SU-DHL-6 (cell line): ENCODE results near the gene KIZ.

Source experiments
- EZH2phosphoT487 ChIP-seq: fragments of 200-600 bp; sonication (generic), shearing (Covaris generic); conservative IDR thresholded peaks from 2 replicates; pipeline ENCODE4 v1.6.1; 2018; ENCODE audit warnings: mild to moderate bottlenecking, antibody characterized with exemption, low read length, moderate library complexity, mixed read lengths
- TF ChIP-seq, protein P1 (sequence below): fragments of 200-600 bp; sonication (generic); IDR thresholded peaks from one replicate; pipeline ENCODE4 v1.5.1; 2017; ENCODE audit warnings: antibody characterized with exemption, mild to moderate bottlenecking, low read length, moderate library complexity; ENCODE audit not compliant: insufficient read depth, poor library complexity, severe bottlenecking

DNA sequence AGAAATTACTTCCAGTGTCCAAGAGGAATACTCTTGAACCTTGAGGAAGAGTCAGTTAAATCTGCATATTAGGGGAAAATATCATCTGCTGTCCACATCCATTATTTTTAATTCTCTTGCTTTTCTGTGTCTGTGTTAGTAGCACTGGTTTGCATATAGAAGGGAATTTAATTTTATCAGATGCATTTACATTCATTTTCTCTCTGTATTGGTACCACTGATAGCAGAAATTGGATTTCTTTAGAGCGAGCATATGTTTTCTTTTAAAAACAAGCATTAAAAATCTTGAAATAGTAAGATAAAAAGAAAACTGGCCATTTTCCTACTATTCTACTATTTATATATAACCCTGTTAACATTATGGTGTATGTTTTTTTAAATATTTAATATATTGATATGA is 83.8 kb downstream of the KIZ start:
- TF ChIP-seq, protein P1, sequence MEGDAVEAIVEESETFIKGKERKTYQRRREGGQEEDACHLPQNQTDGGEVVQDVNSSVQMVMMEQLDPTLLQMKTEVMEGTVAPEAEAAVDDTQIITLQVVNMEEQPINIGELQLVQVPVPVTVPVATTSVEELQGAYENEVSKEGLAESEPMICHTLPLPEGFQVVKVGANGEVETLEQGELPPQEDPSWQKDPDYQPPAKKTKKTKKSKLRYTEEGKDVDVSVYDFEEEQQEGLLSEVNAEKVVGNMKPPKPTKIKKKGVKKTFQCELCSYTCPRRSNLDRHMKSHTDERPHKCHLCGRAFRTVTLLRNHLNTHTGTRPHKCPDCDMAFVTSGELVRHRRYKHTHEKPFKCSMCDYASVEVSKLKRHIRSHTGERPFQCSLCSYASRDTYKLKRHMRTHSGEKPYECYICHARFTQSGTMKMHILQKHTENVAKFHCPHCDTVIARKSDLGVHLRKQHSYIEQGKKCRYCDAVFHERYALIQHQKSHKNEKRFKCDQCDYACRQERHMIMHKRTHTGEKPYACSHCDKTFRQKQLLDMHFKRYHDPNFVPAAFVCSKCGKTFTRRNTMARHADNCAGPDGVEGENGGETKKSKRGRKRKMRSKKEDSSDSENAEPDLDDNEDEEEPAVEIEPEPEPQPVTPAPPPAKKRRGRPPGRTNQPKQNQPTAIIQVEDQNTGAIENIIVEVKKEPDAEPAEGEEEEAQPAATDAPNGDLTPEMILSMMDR = no peak
- TF ChIP-seq EZH2phosphoT487 = no peak
